CD1c-positive myeloid dendritic cell (primary cell): Measurements from ENCODE around the gene MED29.
"Not testable (repeated sequence)": the region's sequence is repeated elsewhere in the genome, so short reads cannot be mapped to it uniquely, and the experiment has no call there.

Source experiments
- DNase-seq: peaks from one replicate; pipeline ENCODE4 v3.0.0-alpha.2; 2016; ENCODE audit errors: extremely low spot score

Gene MED29

GRCh38 chr19:39372047-39372802 is 19.0 kb upstream of the MED29 start:
- DNase-seq = no peak

GRCh38 chr19:39372941-39373340 is 18.2 kb upstream of the MED29 start:
- DNase-seq = no peak

GRCh38 chr19:39375929-39376328 is 15.2 kb upstream of the MED29 start:
- no peak for DNase-seq

GRCh38 chr19:39377373-39378362 is 13.5 kb upstream of the MED29 start:
- DNase-seq = no peak

GRCh38 chr19:39379366-39379765 is 11.8 kb upstream of the MED29 start:
- DNase-seq = not testable (repeated sequence)

- no peak for DNase-seq
Observed at GRCh38 chr19:39379865-39380396, 11.2 kb upstream of the MED29 start.

- DNase-seq = no peak
Observed at GRCh38 chr19:39380521-39381502, 10.4 kb upstream of the MED29 start.

GRCh38 chr19:39381910-39382611 is 9.1 kb upstream of the MED29 start:
- no peak for DNase-seq

GRCh38 chr19:39382991-39383828 is 8.0 kb upstream of the MED29 start:
- no peak for DNase-seq

- no peak for DNase-seq
Observed at GRCh38 chr19:39384839-39385568, 6.2 kb upstream of the MED29 start.

- no peak for DNase-seq
Observed at GRCh38 chr19:39385629-39386411, 5.4 kb upstream of the MED29 start.

- no peak for DNase-seq
Observed at GRCh38 chr19:39386557-39386956, 4.6 kb upstream of the MED29 start.

- DNase-seq = no peak
Observed at GRCh38 chr19:39388657-39389056, 2.5 kb upstream of the MED29 start.

GRCh38 chr19:39389631-39390414 is 1.4 kb upstream of the MED29 start:
- no peak for DNase-seq

GRCh38 chr19:39390451-39390750 is 777 bp upstream of the MED29 start:
- DNase-seq = peak; percentile 60

GRCh38 chr19:39397360-39398296 is 6.5 kb downstream of the MED29 start:
- DNase-seq = peak; percentile 94
